Lower lobe of right lung (tissue), 2 donors: ENCODE measurements around the gene LPO. TPM values are rescaled to one million over a fixed set of nuclear protein-coding genes. Genes with fewer than 3 reads are reported as not detected.
A peak's percentile ranks its signal among the peaks of the same experiment; 100 is the strongest.

Experiments
- ATAC-seq, 2 donors: fragments of 200-7000 bp; cut with Tn5 transposase; one replicate each; pipeline ENCODE4 v1.9.1; 2020 to 2022; ENCODE audit warnings: mild to moderate bottlenecking in 2 of 2, moderate library complexity in 2 of 2
- DNase-seq: peaks from one replicate; pipeline ENCODE4 v3.0.0-alpha.2; 2020
- H3K27ac ChIP-seq: fragments of 200-600 bp; one replicate; pipeline ENCODE4 v1.8.0; 2022
- H3K27me3 ChIP-seq: fragments of 200-600 bp; one replicate; pipeline ENCODE4 v1.8.0; 2022; ENCODE audit warnings: low read depth
- H3K36me3 ChIP-seq: fragments of 200-600 bp; one replicate; pipeline ENCODE4 v1.8.0; 2022; ENCODE audit warnings: mild to moderate bottlenecking
- H3K4me1 ChIP-seq: fragments of 200-600 bp; one replicate; pipeline ENCODE4 v1.8.0; 2022
- H3K4me3 ChIP-seq: fragments of 200-600 bp; one replicate; pipeline ENCODE4 v1.8.0; 2022; ENCODE audit warnings: mild to moderate bottlenecking
- H3K9me3 ChIP-seq: fragments of 200-600 bp; one replicate; pipeline ENCODE4 v1.8.0; 2022
- CTCF ChIP-seq: fragments of 200-600 bp; IDR thresholded peaks from one replicate; pipeline ENCODE4 v1.8.0; 2022; ENCODE audit warnings: antibody characterized with exemption, mild to moderate bottlenecking
- intact Hi-C: fragments of 100-400 bp; cut with DNase I; formaldehyde crosslinking; loops from one replicate; pipeline ENCODE4 v1.11.0; 2022
- total RNA-seq: library from RNA; stranded (reverse); fragmentation: NEBNext Ultra II Directional; extraction: Animal tissue kit (Norgen Biotek cat#: 25700); gene quantifications from one replicate; pipeline ENCODE4 v1.2.1, GENCODE V29; 2021
- donor health status: DM: no; HTN: yes; CAD: no; lungs with severe emphysema.

The LPO gene
- total RNA-seq, 1 donor from 2014 or later, result not detected

GRCh38 chr17:58308985-58309917 is 70.9 kb downstream of the LPO start:
- peak; percentile 47 for DNase-seq

DNA sequence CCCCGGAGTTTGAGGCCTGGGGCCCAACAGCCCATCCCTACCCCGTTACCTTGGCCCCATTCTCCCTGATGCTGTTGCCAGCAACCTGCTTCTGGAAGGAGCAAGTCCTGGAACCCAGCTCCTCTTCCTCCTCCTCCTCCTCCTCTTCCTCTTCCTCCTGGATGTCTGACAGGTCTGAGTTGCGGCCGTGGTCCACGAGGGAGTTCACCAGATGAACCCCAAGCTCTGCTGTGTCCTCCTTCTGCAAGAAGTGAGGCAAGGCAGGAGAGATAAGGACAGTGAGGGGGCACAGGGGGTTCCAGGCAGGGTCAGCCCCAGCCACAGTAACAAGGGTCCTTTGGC is 71.5 kb downstream of the LPO start:
- TF ChIP-seq CTCF, result no peak
- Histone ChIP-seq H3K9me3 (no peaks in the 10 kb centered on the region), H3K27me3 (no peaks in the 10 kb centered on the region), H3K27ac (no peak overlapping the region), H3K4me3 (no peak overlapping the region), H3K4me1 (no peaks in the 10 kb centered on the region), H3K36me3 (no peaks in the 10 kb centered on the region)
- DNase-seq (no peak), ATAC-seq (no peak)
- intact Hi-C loops, result no loop called here

More at GRCh38 chr17:58308985-58309917, 70.9 kb downstream of the LPO start:
- Histone ChIP-seq H3K27ac (no peak overlapping the region), H3K4me3 (no peak overlapping the region), H3K27me3 (no peaks in the 10 kb centered on the region), H3K9me3 (no peaks in the 10 kb centered on the region), H3K4me1 (no peaks in the 10 kb centered on the region), H3K36me3 (no peaks in the 10 kb centered on the region)
- intact Hi-C loops, result no loop called here
- no peak for TF ChIP-seq CTCF
- ATAC-seq, result peak in 1 of 2 donors; percentile 3

DNA sequence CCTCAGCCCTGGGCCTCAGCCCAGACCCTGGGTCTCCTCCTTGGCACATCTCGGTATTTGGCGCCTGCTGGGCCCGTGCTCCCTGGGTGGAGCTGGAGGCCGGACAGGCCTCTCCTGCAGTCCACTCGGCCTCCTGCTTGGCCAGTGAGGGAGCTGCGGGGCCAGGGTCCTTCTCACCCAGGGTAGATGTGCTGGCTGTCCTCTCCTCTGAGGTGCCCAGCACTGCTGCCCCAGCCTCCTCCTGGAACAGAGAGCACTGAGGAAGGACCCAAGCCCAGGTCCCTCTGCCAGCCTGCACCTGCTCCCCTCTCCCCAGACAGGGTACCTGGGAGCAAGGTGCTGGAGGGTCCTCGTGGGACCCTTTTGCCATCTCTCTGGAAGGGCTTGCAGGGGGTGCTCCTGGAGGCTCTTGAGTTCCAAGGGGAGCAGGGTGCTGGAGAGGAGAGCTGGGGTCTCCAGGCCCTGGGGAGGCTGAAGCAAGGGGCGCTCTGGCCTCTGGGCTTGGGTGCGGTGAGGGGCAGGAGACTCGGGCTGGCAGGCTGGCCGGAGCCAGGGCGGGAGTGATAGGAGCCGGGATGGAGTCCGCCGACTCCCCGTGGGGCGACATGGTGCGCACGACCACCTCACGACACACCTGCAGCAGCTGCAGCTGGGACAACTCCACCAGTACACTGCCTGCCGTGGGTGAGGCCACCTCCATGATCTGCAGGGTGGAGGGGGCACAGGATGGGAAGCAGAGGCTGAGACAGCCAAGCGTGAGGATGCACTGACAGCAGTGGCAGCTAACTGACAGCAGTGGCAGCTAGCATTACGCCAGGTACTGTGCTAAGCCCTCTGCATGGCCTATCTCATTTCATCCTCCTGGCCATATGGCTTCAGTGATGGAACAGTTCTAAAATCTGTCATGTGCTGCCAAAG is 72.4 kb downstream of the LPO start:
- Histone ChIP-seq H3K36me3 (no peaks in the 10 kb centered on the region), H3K27me3 (no peaks in the 10 kb centered on the region), H3K4me3 (no peak overlapping the region), H3K4me1 (no peaks in the 10 kb centered on the region), H3K9me3 (no peaks in the 10 kb centered on the region), H3K27ac (no peak overlapping the region)
- intact Hi-C loops, result no loop called here
- ATAC-seq, result no peak
- TF ChIP-seq CTCF, result no peak
- DNase-seq, result no peak

GRCh38 chr17:58311429-58311894 is 73.1 kb downstream of the LPO start:
- no peak for TF ChIP-seq CTCF
- H3K9me3 ChIP-seq, result no peaks in the 10 kb centered on the region
- H3K36me3 ChIP-seq, result no peaks in the 10 kb centered on the region
- ATAC-seq (no peak), DNase-seq (no peak)
- H3K27ac ChIP-seq, result no peak overlapping the region
- intact Hi-C loops, result no loop called here
- H3K4me3 ChIP-seq, result no peak overlapping the region
- H3K27me3 ChIP-seq, result no peaks in the 10 kb centered on the region
- H3K4me1 ChIP-seq, result no peaks in the 10 kb centered on the region

GRCh38 chr17:58312021-58312630 is 73.7 kb downstream of the LPO start:
- ATAC-seq (no peak), DNase-seq (no peak)
- Histone ChIP-seq H3K9me3 (no peaks in the 10 kb centered on the region), H3K27me3 (no peaks in the 10 kb centered on the region), H3K4me3 (no peak overlapping the region), H3K27ac (no peak overlapping the region), H3K4me1 (no peaks in the 10 kb centered on the region), H3K36me3 (no peaks in the 10 kb centered on the region)
- intact Hi-C loops, result no loop called here
- no peak for TF ChIP-seq CTCF
